IMR-90 (cell line): Measurements from ENCODE around the gene KAT7. TPM values are rescaled to one million over a fixed set of nuclear protein-coding genes. Genes with fewer than 3 reads are reported as not detected.

Source experiments
- ATAC-seq: fragments of 200-7000 bp; cut with Tn5 transposase; 2 replicates; pipeline ENCODE4 v1.9.1; 2020; ENCODE audit warnings: low read depth, mild to moderate bottlenecking, moderate library complexity
- BruUV-seq: library from RNA; stranded (reverse); fragments of 400-500 nt; replicated peaks from 2 replicates; lab custom pipeline; 2021; lab: Mats Ljungman, UMichigan
- CTCF ChIA-PET: fragments of 300-600 bp; formaldehyde crosslinking; extraction: SDS; loops from one replicate; lab custom pipeline; 2021; ENCODE audit warnings: antibody characterized with exemption; lab: Yijun Ruan, JAX
- POLR2A ChIA-PET: fragments of 300-600 bp; sonication (Branson Sonifier 250); formaldehyde crosslinking; loops from one replicate; lab custom pipeline; 2022; ENCODE audit warnings: antibody characterized with exemption; ENCODE audit not compliant: unreplicated experiment; lab: Charles Lee
- DNase-seq: peaks from one replicate; pipeline ENCODE4 v3.0.0; 2013
- H2AFZ ChIP-seq: replicated peaks from 2 replicates; pipeline ENCODE3; 2013; ENCODE audit warnings: low read length, mild to moderate bottlenecking; ENCODE audit not compliant: poor library complexity
- H2AK5ac ChIP-seq: 2 replicates; pipeline ENCODE4 v1.6.1; 2013; ENCODE audit warnings: low read depth, low read length, inconsistent platforms
- H2AK9ac ChIP-seq: replicated peaks from 2 replicates; pipeline ENCODE3; 2013; ENCODE audit warnings: mild to moderate bottlenecking, low read depth, low read length, moderate library complexity; ENCODE audit not compliant: poor library complexity
- H2BK120ac ChIP-seq: 2 replicates; pipeline ENCODE4 v1.6.1; 2013; ENCODE audit warnings: low read depth, low read length, inconsistent platforms
- H2BK15ac ChIP-seq: 3 replicates; pipeline ENCODE4 v1.6.1; 2013; ENCODE audit warnings: low read depth, low read length, inconsistent platforms
- H2BK20ac ChIP-seq: 2 replicates; pipeline ENCODE4 v1.6.1; 2013; ENCODE audit warnings: low read depth, mild to moderate bottlenecking, inconsistent platforms, low read length, moderate library complexity
- H2BK5ac ChIP-seq: 2 replicates; pipeline ENCODE4 v1.6.1; 2013; ENCODE audit warnings: mild to moderate bottlenecking, low read depth, low read length, inconsistent platforms; ENCODE audit not compliant: poor library complexity, severe bottlenecking
- H3K14ac ChIP-seq: replicated peaks from 2 replicates; pipeline ENCODE4 v1.6.1; 2013; ENCODE audit warnings: low read depth, low read length, inconsistent platforms
- H3K18ac ChIP-seq: 2 replicates; pipeline ENCODE4 v1.6.1; 2013; ENCODE audit warnings: low read depth, low read length, control low read depth
- H3K23ac ChIP-seq: 2 replicates; pipeline ENCODE4 v1.6.1; 2013; ENCODE audit warnings: low read depth, low read length, inconsistent platforms
- H3K27ac ChIP-seq: 2 replicates; pipeline ENCODE4 v1.5.1; 2013; ENCODE audit warnings: mild to moderate bottlenecking, control low read depth, low read length; ENCODE audit not compliant: insufficient read depth
- H3K27me3 ChIP-seq: 2 replicates; pipeline ENCODE4 v1.6.1; 2013; ENCODE audit warnings: low read length; ENCODE audit not compliant: control insufficient read depth, insufficient read depth
- H3K36me3 ChIP-seq: 2 replicates; pipeline ENCODE4 v1.6.1; 2013; ENCODE audit warnings: low read length, mixed read lengths; ENCODE audit not compliant: control insufficient read depth, insufficient read depth
- H3K4ac ChIP-seq: 2 replicates; pipeline ENCODE4 v1.6.1; 2013; ENCODE audit warnings: low read depth, low read length, inconsistent platforms
- H3K4me1 ChIP-seq: 2 replicates; pipeline ENCODE4 v1.6.1; 2013; ENCODE audit warnings: low read length, mixed read lengths; ENCODE audit not compliant: control insufficient read depth, insufficient read depth
- H3K4me2 ChIP-seq: 2 replicates; pipeline ENCODE4 v1.6.1; 2013; ENCODE audit warnings: low read depth, mild to moderate bottlenecking, control low read depth, low read length, moderate library complexity
- H3K4me3 ChIP-seq: 2 replicates; pipeline ENCODE4 v1.5.1; 2013; ENCODE audit warnings: low read depth, mild to moderate bottlenecking, control low read depth, low read length, moderate library complexity; ENCODE audit not compliant: insufficient read depth
- H3K56ac ChIP-seq: 2 replicates; pipeline ENCODE4 v1.6.1; 2013; ENCODE audit warnings: low read length, inconsistent platforms; ENCODE audit not compliant: insufficient read depth; ENCODE audit errors: extremely low read depth
- H3K79me1 ChIP-seq, 2 experiments: 2 replicates each; pipeline ENCODE4 v1.6.1; 2013; ENCODE audit warnings: low read length in 2 of 2, inconsistent platforms in 1 of 2, low read depth in 1 of 2
- H3K9ac ChIP-seq: 2 replicates; pipeline ENCODE4 v1.6.1; 2013; ENCODE audit warnings: low read depth, low read length, control low read depth
- H3K9me1 ChIP-seq: 2 replicates; pipeline ENCODE4 v1.6.1; 2013; ENCODE audit warnings: low read length, inconsistent platforms; ENCODE audit not compliant: insufficient read depth
- H3K9me3 ChIP-seq: 2 replicates; pipeline ENCODE4 v1.6.1; 2013; ENCODE audit warnings: low read length; ENCODE audit not compliant: control insufficient read depth, insufficient read depth
- H4K20me1 ChIP-seq: 2 replicates; pipeline ENCODE4 v1.6.1; 2013; ENCODE audit warnings: low read length, inconsistent platforms; ENCODE audit not compliant: insufficient read depth
- H4K5ac ChIP-seq: 2 replicates; pipeline ENCODE4 v1.6.1; 2013; ENCODE audit warnings: mild to moderate bottlenecking, low read depth, low read length, control low read depth
- H4K8ac ChIP-seq, 2 experiments: 2 replicates each; pipeline ENCODE4 v1.6.1; 2013; ENCODE audit warnings: low read depth in 2 of 2, low read length in 2 of 2, control low read depth in 1 of 2, inconsistent platforms in 1 of 2
- H4K91ac ChIP-seq: 2 replicates; pipeline ENCODE4 v1.6.1; 2013; ENCODE audit warnings: low read depth, low read length, inconsistent platforms; ENCODE audit not compliant: insufficient read depth
- BHLHE40 ChIP-seq: fragments of 150-350 bp; IDR thresholded peaks from 2 replicates; pipeline ENCODE4 v1.6.1; 2016; ENCODE audit warnings: mild to moderate bottlenecking, low read depth, low read length
- CEBPB ChIP-seq: IDR thresholded peaks from 2 replicates; pipeline ENCODE4 v1.6.1; 2012; ENCODE audit warnings: low read depth, low read length, improper control_type of control experiment
- CHD1 ChIP-seq: IDR thresholded peaks from 2 replicates; pipeline ENCODE4 v1.6.1; 2012; ENCODE audit warnings: low read depth, low read length, improper control_type of control experiment
- CTCF ChIP-seq: conservative IDR thresholded peaks from 2 replicates; pipeline ENCODE4 v1.5.1; 2012; ENCODE audit warnings: mild to moderate bottlenecking, low read depth, low read length, improper control_type of control experiment
- FOS ChIP-seq: fragments of 150-350 bp; IDR thresholded peaks from 2 replicates; pipeline ENCODE4 v1.6.1; 2016; ENCODE audit warnings: low read depth, low read length
- MAFK ChIP-seq: IDR thresholded peaks from 2 replicates; pipeline ENCODE4 v1.6.1; 2012; ENCODE audit warnings: low read depth, low read length, improper control_type of control experiment
- MAZ ChIP-seq: IDR thresholded peaks from 2 replicates; pipeline ENCODE4 v1.6.1; 2012; ENCODE audit warnings: low read depth, mild to moderate bottlenecking, low read length, improper control_type of control experiment, moderate library complexity, borderline replicate concordance
- MXI1 ChIP-seq: IDR thresholded peaks from 2 replicates; pipeline ENCODE4 v1.6.1; 2012; ENCODE audit warnings: low read depth, mild to moderate bottlenecking, low read length, moderate library complexity, borderline replicate concordance
- NFE2L2 ChIP-seq: fragments of 150-350 bp; IDR thresholded peaks from 2 replicates; pipeline ENCODE4 v1.6.1; 2016; ENCODE audit warnings: low read depth, mild to moderate bottlenecking, low read length
- POLR2A ChIP-seq: IDR thresholded peaks from 2 replicates; pipeline ENCODE4 v1.6.1; 2012; ENCODE audit warnings: mild to moderate bottlenecking, low read depth, low read length
- RAD21 ChIP-seq: IDR thresholded peaks from 2 replicates; pipeline ENCODE4 v1.6.1; 2012; ENCODE audit warnings: low read length, improper control_type of control experiment
- RCOR1 ChIP-seq: IDR thresholded peaks from 2 replicates; pipeline ENCODE4 v1.6.1; 2012; ENCODE audit warnings: mild to moderate bottlenecking, low read length, improper control_type of control experiment; ENCODE audit not compliant: insufficient replicate concordance
- SMC3 ChIP-seq: fragments of 150-350 bp; IDR thresholded peaks from 2 replicates; pipeline ENCODE4 v1.6.1; 2016; ENCODE audit warnings: low read depth, mild to moderate bottlenecking, antibody characterized with exemption, low read length, moderate library complexity
- WGBS, 2 experiments: methylation state at CpG; one replicate each; pipeline versions ENCODE4 v1.1.5 to v1.1.7; 2013; ENCODE audit warnings: missing lambda C conversion rate in 2 of 2; ENCODE audit not compliant: insufficient read length in 1 of 2; ENCODE audit errors: extremely low coverage in 2 of 2; 5-methylcytosine and 5-hydroxymethylcytosine counted together
- dilution Hi-C: fragments of 300-500 bp; cut with HindIII; formaldehyde crosslinking; loops from one replicate; pipeline ENCODE4 v1.14.3; 2018; ENCODE audit warnings: low sequenced_read_pairs; ENCODE audit not compliant: unreplicated experiment
- in situ Hi-C: fragments of 300-500 bp; cut with MboI; formaldehyde crosslinking; loops from 3 replicates; pipeline ENCODE4 v1.14.3; 2019; ENCODE audit warnings: low sequenced_read_pairs, inconsistent platforms, mixed read lengths
- intact Hi-C: fragments of 100-400 bp; cut with micrococcal nuclease; formaldehyde crosslinking; loops from 2 replicates; pipeline ENCODE4 v1.10.0; 2022
- polyA plus RNA-seq, 3 experiments: library from polyadenylated mRNA; depleted of rRNA; stranded (reverse); fragments of >200 nt; gene quantifications; 2 replicates each; pipeline ENCODE4 v1.2.3, GENCODE V29; 2012; ENCODE audit warnings: low replicate concordance in 1 of 3
- total RNA-seq: library from RNA; depleted of rRNA; stranded (reverse); fragments of >200 nt; gene quantifications from 2 replicates; pipeline ENCODE4 v1.2.3, GENCODE V29; 2012
- TF ChIP-seq, protein P1 (sequence below): fragments of 150-350 bp; IDR thresholded peaks from 2 replicates; pipeline ENCODE4 v1.6.1; 2017; ENCODE audit warnings: mild to moderate bottlenecking, antibody characterized with exemption, low read length, low read depth
- TF ChIP-seq, protein P2 (sequence below): fragments of 150-350 bp; IDR thresholded peaks from 2 replicates; pipeline ENCODE4 v1.6.1; 2016; ENCODE audit warnings: low read depth, mild to moderate bottlenecking, low read length, moderate library complexity, borderline replicate concordance

Gene KAT7
- total and polyA plus RNA-seq, 2 of the 4 experiments (the other 2 are of a cell fraction) = 16.9 to 21.9 TPM

- Histone ChIP-seq H4K91ac (no peak overlapping the region), H2AK5ac (no peak overlapping the region), H4K8ac (no peak overlapping the region), H3K9me3 (no peaks in the 10 kb centered on the region), H2AFZ (no peak overlapping the region), H2BK5ac (no peak overlapping the region), H3K18ac (no peak overlapping the region), H3K9ac (no peak overlapping the region), H2AK9ac (no peak overlapping the region), H2BK120ac (no peak overlapping the region), H3K14ac (no peak overlapping the region), H3K23ac (no peak overlapping the region), H3K36me3 (peaks cover 41% of the 10 kb centered on the region), H3K56ac (no peak overlapping the region), H3K4me3 (no peak overlapping the region), H3K9me1 (peaks cover 15% of the 10 kb centered on the region), H3K4me2 (no peak overlapping the region), H2BK20ac (no peak overlapping the region), H4K5ac (no peak overlapping the region), H3K79me1 (peaks cover 33 to 78% of the 10 kb centered on the region in 2 experiments), H3K4ac (no peak overlapping the region), H3K27ac (no peak overlapping the region), H3K4me1 (peaks cover 6% of the 10 kb centered on the region), H4K20me1 (peaks cover 49% of the 10 kb centered on the region), H3K27me3 (no peaks in the 10 kb centered on the region), H2BK15ac (no peak overlapping the region)
- dilution Hi-C loops = no loop called here
- no TSS peak for BruUV-seq
- TF ChIP-seq CHD1 = no peak
- TF ChIP-seq SMC3 = no peak
- TF ChIP-seq CEBPB = no peak
- no peak for TF ChIP-seq POLR2A
- TF ChIP-seq RAD21 = no peak
- no peak for TF ChIP-seq BHLHE40
- TF ChIP-seq RCOR1 = no peak
- TF ChIP-seq FOS = no peak
- TF ChIP-seq CTCF = no peak
- TF ChIP-seq MXI1 = no peak
- no peak for TF ChIP-seq NFE2L2
- TF ChIP-seq, protein P1, sequence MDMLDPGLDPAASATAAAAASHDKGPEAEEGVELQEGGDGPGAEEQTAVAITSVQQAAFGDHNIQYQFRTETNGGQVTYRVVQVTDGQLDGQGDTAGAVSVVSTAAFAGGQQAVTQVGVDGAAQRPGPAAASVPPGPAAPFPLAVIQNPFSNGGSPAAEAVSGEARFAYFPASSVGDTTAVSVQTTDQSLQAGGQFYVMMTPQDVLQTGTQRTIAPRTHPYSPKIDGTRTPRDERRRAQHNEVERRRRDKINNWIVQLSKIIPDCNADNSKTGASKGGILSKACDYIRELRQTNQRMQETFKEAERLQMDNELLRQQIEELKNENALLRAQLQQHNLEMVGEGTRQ = no peak
- no peak for TF ChIP-seq MAFK
- no peak for TF ChIP-seq MAZ
- TF ChIP-seq, protein P2, sequence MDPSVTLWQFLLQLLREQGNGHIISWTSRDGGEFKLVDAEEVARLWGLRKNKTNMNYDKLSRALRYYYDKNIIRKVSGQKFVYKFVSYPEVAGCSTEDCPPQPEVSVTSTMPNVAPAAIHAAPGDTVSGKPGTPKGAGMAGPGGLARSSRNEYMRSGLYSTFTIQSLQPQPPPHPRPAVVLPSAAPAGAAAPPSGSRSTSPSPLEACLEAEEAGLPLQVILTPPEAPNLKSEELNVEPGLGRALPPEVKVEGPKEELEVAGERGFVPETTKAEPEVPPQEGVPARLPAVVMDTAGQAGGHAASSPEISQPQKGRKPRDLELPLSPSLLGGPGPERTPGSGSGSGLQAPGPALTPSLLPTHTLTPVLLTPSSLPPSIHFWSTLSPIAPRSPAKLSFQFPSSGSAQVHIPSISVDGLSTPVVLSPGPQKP = no peak
- WGBS, 2 experiments = 100% methylated on average over 3 of the region's 5 CpGs; no CpG with 5 or more reads in 1 of the 2 experiments
- ATAC-seq (no peak), DNase-seq (no peak)
- intact Hi-C loops = no loop called here
- ChIA-PET POLR2A (no interaction called here), CTCF (no interaction called here)
- in situ Hi-C loops = no loop called here
These were observed 6.9 kb downstream of the KAT7 start for GRCh38 chr17:49795372-49795771.
